Stimulated activated CD4-positive, alpha-beta T cell treated with anti-CD3 and anti-CD28 coated beads, Interleukin-12 subunit alpha, Interleukin-12 subunit beta, amount 100 ng/mL, for 4 hours (primary cell): ENCODE measurements around the gene CRY1.
"Not testable (repeated sequence)": the region's sequence is repeated elsewhere in the genome, so short reads cannot be mapped to it uniquely, and the experiment has no call there.

Source experiments
- DNase-seq: peaks from one replicate; pipeline ENCODE4 v3.0.0-alpha.2; 2020

Gene CRY1

GRCh38 chr12:107107381-107107780 is 14.0 kb upstream of the CRY1 start:
- DNase-seq = no peak

- DNase-seq = no peak
These were observed 13.1 kb upstream of the CRY1 start for GRCh38 chr12:107106241-107107025.

- DNase-seq = no peak
These were observed 12.0 kb upstream of the CRY1 start for GRCh38 chr12:107105410-107105703.

GRCh38 chr12:107103516-107103915 is 10.2 kb upstream of the CRY1 start:
- no peak for DNase-seq

GRCh38 chr12:107103097-107103496 is 9.7 kb upstream of the CRY1 start:
- DNase-seq = no peak

- DNase-seq = no peak
These were observed 8.9 kb upstream of the CRY1 start for GRCh38 chr12:107102294-107102693.

GRCh38 chr12:107101651-107102050 is 8.3 kb upstream of the CRY1 start:
- DNase-seq = no peak

GRCh38 chr12:107099917-107100316 is 6.6 kb upstream of the CRY1 start:
- DNase-seq = no peak

- DNase-seq = no peak
These were observed 3.2 kb upstream of the CRY1 start for GRCh38 chr12:107096571-107096970.

- DNase-seq = no peak
These were observed 767 bp upstream of the CRY1 start for GRCh38 chr12:107094183-107094448.

GRCh38 chr12:107092669-107093416 is 506 bp downstream of the CRY1 start:
- peak; percentile 73 for DNase-seq

- no peak for DNase-seq
These were observed 1.2 kb downstream of the CRY1 start for GRCh38 chr12:107091989-107092641.

- no peak for DNase-seq
These were observed 2.0 kb downstream of the CRY1 start for GRCh38 chr12:107091381-107091780.

- DNase-seq = no peak
These were observed 2.6 kb downstream of the CRY1 start for GRCh38 chr12:107090711-107091110.

- no peak for DNase-seq
These were observed 4.4 kb downstream of the CRY1 start for GRCh38 chr12:107088912-107089311.

GRCh38 chr12:107086314-107086713 is 7.0 kb downstream of the CRY1 start:
- DNase-seq = no peak

GRCh38 chr12:107081778-107082177 is 11.6 kb downstream of the CRY1 start:
- no peak for DNase-seq

GRCh38 chr12:107080299-107080698 is 13.1 kb downstream of the CRY1 start:
- no peak for DNase-seq

GRCh38 chr12:107079172-107080011 is 14.0 kb downstream of the CRY1 start:
- no peak for DNase-seq

GRCh38 chr12:107073266-107073665 is 20.1 kb downstream of the CRY1 start:
- not testable (repeated sequence) for DNase-seq

GRCh38 chr12:107066691-107067090 is 26.7 kb downstream of the CRY1 start:
- DNase-seq = no peak

GRCh38 chr12:107064687-107065086 is 28.7 kb downstream of the CRY1 start:
- DNase-seq = no peak

- no peak for DNase-seq
These were observed 29.1 kb downstream of the CRY1 start for GRCh38 chr12:107064243-107064642.
